Ishikawa (cell line): Measurements from ENCODE around the gene PAM.

Source experiments
- NFIC ChIP-seq: IDR thresholded peaks from 2 replicates; pipeline ENCODE4 v1.6.1; 2012
- TAF1 ChIP-seq: IDR thresholded peaks from 2 replicates; pipeline ENCODE4 v1.6.1; 2012; ENCODE audit warnings: low read depth, mild to moderate bottlenecking
- YY1 ChIP-seq: IDR thresholded peaks from 2 replicates; pipeline ENCODE4 v1.6.1; 2012; ENCODE audit warnings: low read depth
- TF ChIP-seq, protein P1 (sequence below): IDR thresholded peaks from 2 replicates; pipeline ENCODE4 v1.6.1; 2012
- TF ChIP-seq, protein P2 (sequence below): IDR thresholded peaks from 2 replicates; pipeline ENCODE4 v1.6.1; 2012

DNA sequence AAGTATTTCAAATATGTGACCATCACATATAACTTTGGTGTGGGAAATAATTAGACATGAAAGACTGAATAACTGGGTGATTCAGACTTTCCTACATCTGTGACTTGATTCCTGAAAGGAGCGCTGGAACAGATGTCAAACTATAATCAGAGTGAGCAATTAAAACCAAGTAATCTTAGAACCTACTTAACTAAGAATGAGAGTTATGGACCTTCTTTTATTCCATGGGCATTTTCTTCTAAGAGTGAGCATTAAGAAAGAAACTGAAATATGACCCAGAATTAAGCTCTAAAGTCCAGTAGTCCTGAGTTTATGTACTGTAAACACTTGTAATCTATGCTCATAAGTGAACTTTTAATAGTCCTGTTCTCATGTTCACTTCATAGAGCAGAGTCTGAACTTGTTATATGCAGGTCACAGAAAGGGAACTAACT lies 68.4 kb downstream of the PAM start:
- TF ChIP-seq, protein P1, sequence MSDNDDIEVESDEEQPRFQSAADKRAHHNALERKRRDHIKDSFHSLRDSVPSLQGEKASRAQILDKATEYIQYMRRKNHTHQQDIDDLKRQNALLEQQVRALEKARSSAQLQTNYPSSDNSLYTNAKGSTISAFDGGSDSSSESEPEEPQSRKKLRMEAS = no peak
- TF ChIP-seq YY1 (no peak), TAF1 (no peak), NFIC (no peak)
- TF ChIP-seq, protein P2, sequence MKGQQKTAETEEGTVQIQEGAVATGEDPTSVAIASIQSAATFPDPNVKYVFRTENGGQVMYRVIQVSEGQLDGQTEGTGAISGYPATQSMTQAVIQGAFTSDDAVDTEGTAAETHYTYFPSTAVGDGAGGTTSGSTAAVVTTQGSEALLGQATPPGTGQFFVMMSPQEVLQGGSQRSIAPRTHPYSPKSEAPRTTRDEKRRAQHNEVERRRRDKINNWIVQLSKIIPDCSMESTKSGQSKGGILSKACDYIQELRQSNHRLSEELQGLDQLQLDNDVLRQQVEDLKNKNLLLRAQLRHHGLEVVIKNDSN = no peak
